Central memory CD4-positive, alpha-beta T cell (primary cell): ENCODE results near the gene WFDC10A.
A peak's percentile ranks its signal among the peaks of the same experiment; 100 is the strongest.
"Not testable (repeated sequence)": the region's sequence is repeated elsewhere in the genome, so short reads cannot be mapped to it uniquely, and the experiment has no call there.

ENCODE experiments used
- DNase-seq: peaks from one replicate; pipeline ENCODE4 v3.0.0; 2022
- total RNA-seq, 3 experiments: gene quantifications; one replicate each; lab custom pipeline; 2026; lab: John Stamatoyannopoulos, UW

WFDC10A gene
- total RNA-seq, result 0 reads per million in 3 experiments

DNA sequence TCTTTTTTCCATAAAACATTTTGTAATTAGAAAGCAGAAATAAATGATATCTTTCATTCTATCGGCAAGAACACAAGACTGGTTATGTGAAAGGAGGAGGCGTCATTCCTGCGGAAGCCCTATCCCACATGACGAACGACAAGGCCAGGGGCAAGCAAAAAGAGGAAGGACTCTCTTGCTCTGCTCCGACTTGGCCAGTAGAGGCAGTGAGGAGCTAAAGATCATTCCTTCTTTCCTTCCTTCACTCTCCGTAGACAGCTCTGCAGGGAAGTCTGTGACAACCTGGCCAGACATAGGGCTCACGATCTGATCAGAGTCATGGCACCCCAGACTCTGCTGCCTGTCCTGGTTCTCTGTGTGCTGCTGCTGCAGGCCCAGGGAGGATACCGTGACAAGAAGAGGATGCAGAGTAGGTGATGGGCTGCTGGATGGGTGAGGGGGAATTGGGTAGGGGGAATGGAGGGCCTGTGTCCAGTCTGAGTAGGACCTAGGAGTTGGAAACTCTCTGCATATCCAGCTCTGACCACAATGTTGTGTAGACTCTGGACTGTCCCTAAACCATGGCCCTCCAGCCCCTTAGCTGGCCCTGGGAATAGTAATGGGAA, at the start of gene WFDC10A:
WFDC10A (plus strand) TSS at position 244 of the 605 bp plus-strand sequence; CDS start at position 319, 75 bp downstream.
- DNase-seq, result no peak

DNA sequence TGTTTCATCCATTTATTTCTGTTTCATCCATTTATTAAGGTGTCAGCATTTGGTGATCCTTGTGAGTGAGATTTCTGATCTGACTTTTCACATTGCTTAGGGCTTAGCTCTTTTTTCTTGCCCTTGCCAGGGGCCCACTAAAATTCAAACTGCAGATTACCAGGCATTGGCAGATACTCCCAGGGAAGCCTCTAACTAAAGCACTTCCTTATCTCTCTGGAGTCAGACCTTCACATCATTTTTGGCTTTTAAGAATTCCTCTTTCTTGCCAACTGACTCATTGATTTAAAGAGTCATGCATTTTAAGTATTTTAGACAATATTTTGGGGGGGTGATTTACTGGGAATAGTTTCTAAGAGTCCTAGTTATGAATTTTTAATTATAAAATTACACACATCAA, 47.8 kb upstream of the WFDC10A start:
- DNase-seq, result no peak

DNA sequence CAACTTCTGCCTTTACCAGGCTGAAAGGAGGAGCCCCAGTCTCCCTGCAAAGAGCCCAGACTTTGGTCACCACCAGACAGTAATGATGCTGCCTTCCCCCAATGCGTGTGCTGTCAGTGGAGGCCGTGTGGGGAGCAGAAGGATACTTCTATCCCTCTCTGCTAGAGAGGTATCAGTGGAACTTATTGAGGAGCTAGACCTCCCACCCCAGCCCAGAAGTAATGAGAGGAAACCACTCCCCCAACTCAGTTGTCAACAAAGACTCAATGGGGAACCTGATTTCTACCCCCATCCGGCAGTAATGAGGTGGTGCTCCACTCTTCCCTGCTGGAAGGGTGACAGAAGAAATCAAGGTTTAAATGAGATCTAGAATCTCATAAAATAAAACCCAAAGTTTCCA, 46.0 kb upstream of the WFDC10A start:
- DNase-seq, result no peak

DNA sequence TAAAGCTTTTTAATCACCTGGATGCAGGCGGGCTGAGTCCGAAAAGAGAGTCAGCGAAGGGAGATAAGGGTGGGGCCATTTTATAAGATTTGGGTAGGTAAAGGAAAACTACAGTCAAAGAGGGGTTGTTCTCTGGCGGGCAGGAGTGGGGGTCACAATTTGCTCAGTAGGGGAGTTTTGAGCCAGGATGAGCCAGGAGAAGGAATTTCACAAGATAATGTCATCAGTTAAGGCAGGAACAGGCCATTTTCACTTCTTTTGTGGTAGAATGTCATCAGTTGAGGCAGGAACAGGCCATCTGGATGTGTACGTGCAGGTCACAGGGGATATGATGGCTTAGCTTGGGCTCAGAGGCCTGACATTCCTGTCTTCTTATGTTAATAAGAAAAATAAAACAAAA, 45.2 kb upstream of the WFDC10A start:
- DNase-seq, result not testable (repeated sequence)

DNA sequence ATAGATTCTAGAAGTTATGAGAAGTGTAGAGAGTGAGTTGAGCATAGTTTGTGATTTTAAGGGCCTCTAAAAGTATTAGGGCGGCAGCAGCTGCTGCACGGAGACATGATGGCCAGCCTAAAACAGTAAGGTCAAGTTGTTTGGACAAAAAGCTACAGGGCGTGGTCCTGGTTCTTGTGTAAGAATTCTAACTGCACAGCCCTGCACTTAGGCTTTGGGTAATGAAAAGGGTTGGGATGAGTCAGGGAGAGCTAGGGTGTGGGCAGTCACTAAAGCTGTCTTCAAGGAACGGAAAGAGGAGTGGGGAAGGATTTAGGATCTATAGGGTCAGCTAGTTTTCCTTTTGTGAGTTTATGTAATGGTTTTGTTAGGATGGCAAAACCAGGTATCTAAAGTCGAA, 43.6 kb upstream of the WFDC10A start:
- not testable (repeated sequence) for DNase-seq

DNA sequence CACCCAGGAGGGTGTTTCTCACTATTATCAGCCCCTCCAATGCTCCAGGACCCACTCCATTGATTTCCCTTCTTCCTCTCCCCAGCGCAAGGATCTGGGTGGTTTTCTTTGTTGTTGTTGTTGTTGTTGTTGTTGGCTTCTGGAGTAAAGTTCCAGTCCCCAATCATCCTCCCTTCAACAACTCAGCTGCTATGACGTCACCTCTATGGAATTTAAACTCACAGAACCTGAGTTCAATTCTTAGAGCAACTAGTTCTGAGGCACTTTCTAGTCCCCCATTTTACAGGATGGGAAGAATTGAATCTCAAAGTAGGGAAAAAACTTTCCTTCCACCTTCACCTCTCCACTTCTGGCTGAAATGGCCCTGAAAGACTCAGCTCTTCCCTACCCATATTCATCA, 40.7 kb upstream of the WFDC10A start:
- no peak for DNase-seq

DNA sequence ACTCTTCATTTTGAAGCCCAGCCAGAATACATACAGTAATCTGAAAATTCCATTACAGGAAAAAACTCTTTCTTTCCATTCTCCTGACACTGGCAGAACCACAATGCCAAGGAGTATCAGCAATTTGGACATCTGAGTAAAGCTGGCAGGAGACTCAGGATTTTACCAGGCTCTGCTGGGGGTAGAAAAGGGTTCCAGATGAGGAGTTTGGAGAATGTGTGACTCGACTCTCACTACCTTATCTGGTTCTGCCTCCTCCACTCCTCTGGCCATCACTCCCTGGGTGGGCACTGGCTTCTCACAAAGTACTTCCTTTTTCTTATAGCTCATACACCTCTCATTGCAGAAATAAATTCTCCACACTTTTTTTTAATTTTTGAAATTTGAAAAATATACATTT, 39.8 kb upstream of the WFDC10A start:
- no peak for DNase-seq

DNA sequence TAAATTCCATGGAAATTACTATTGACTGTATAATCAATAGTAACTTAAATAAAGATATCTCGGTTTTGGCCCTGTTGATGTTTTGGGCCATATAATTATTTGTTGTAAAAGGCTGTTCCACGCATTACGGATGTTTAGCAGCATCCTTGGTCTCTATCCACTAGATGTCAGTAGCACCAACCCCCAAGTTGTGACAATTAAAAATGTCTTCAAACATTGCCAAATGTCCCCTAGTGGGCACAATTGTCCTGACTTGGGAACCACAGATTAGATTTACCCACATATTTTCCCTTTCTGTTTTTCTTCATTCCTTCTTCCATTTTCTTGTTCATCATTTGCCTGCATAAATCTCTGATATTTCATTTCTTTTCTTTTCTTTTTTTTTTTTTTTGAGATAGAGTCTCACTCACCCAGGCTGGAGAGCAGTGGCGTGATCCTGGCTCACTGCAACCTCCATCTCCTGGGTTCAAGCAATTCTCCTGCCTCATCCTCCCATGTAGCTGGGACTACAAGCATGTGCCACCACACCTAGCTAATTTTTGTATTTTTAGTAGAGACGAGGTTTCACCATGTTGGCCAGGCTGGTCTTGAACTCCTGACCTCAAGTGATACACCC, 36.9 kb upstream of the WFDC10A start:
- peak; percentile 1 for DNase-seq

DNA sequence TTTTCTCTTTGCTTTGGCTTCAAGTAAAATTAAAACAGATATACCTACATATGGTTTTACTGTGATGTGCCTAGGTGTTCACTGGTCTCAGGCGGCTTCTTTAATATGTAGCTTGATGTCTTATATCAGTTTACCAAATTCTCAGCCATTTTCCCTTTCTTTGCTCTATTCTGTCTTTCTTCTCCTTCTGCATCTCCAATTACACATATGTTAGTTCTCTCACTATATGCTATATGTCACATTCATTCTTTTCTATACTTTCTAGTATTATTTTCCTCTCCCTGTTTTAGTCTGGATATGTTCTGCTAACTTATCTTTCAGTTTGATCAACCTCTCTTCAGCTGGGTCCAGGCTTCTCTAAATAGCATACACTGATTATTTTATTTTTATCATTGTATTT, 36.0 kb upstream of the WFDC10A start:
- DNase-seq, result no peak

DNA sequence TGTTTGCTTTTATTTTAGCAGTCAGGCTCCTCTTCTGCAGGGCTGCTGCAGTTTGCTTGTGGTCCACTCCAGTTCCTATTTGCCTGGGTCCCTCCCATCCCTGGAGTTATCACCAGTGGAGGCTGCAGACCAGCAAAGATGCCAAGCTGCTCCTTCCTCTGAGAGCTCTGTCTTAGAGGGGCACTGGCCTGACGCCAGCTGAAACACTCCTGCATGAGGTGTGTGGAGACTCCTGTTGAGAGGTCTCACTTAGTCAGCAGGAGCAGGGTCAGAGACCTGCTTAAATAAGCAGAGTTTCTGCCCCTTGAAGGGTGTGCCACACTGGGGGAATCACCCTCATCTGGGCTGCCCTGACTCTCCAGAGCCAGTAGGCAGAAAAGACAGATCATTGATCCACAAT, 34.3 kb upstream of the WFDC10A start:
- DNase-seq, result no peak

DNA sequence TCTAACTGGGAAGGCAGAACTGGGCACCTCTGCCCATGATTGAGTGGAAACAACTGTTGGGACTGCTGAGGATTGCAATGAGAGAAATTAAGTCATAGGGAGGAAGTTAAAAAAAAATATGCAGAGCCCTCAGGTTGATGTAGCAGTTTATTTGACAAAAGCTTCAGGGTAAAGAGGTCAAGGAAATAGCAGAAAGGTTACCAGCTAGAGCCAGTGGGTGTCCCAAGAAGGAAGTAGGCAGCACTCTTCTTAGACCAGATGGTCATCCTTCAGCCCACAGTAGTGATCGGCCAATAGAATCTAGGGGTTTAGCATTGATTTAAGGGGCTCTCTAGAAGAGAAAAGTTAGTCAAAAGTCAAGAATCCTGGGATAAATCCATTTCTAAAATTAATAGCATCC, 21.7 kb upstream of the WFDC10A start:
- DNase-seq, result no peak

DNA sequence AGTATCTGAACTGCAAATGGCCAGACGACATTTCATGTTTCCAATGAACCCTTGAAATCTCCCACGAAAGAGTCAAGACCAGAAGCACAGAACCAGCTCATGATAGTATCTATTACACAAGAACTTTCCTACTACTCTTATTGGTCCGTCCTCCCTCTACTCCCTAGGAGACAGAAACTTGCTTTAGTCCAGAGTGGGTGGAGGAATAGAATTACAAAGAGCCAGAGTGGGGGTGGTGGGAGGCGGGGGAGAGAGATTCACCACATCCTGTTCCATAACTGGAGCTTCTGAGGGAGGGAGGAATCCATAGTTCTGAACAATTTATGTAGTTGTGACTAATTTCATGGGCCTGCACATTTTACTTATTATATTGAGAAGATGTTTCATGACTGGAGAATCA, 18.5 kb upstream of the WFDC10A start:
- DNase-seq, result no peak

DNA sequence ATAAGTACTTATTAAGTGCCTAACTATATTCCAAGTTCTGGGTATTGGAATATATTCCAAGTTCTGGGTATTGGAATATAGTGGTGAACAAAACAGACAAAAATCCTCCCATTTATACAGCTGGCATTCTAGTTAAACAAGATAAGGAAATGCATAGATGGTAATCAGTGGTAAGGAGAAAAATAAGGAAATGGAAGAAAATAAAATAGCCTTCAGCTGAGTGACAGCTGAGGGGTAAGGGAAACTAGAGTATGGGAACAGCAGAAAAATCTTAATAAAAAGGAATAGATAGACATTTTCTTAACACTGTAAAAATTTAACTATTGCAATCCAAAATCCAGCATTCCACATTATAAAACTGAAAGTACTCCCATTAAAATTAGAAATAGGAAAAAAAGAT, 17.2 kb upstream of the WFDC10A start:
- no peak for DNase-seq

DNA sequence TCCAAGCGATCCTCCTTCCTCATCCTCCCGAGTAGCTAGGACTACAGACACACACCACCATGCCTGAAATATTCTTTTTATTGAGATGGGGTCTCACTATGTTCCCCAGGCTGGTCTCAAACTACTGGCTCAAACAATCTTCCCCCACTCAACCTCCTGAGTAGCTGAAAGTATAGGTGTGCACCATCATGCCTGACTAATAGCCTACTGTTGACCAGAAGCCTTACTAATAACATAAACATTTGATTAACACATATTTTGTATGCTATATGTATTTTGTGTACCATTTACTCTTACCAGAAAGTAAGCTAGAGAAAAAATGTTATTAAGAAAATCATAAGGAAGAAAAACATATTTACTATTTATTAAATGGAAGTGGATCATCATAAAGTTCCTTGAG, 11.9 kb upstream of the WFDC10A start:
- DNase-seq, result no peak

DNA sequence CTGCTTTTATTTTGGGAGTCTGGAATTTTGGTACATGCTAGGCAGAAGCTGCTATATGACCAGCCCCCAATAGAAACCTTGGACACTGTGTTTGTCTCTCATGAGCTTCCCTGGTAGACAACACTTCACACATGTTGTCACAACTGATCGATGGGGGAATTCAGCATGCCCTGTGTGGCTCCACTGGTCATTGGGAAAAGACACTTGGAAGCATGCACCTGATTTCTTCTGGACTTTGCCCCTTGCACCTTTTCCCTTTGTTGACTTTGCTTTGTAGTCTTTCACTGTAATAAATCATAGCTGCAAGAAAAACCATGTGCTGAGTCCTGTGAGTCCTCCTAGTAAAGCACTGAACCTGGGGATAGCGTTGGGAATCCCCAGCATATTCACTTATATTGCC, 7.9 kb upstream of the WFDC10A start:
- DNase-seq, result no peak

DNA sequence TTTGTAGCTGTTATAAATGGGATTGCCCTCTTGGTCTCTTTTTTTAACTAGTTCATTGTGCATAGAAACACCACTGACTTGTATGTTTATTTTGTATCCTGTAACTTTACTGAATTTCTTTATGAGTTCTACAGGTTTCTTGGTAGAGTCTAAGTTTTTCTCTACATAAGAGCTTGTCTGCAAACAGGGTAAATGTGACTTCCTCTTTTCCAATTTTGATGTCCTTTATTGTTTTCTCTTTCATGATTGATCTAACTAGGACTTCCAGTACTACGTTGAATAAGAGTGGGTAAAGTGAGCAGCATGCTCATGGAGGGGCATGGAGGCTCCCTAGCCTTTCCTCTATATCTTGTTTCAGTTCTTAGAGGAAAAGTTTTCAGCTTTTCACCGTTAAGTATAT, 3.0 kb upstream of the WFDC10A start:
- no peak for DNase-seq

DNA sequence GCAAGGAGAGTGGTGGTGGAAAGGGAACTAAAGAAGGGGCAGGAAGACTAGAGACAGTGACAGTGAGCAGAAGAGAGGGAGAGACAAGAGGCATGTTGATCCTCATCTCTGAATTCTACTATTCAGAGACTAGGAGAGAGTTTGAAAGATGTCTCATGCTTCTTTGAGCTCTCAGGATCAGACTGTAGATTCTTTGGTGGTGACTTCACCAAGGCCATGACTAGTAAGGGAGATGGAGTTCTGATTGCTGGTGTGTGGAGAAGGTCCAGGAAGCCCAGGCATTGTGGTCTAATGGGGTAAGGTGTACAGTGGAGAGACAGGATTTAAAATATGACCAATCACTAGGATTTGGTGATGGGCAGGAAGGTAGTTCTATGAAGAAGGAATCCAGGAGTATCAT, 832 bp downstream of the WFDC10A start:
- no peak for DNase-seq

DNA sequence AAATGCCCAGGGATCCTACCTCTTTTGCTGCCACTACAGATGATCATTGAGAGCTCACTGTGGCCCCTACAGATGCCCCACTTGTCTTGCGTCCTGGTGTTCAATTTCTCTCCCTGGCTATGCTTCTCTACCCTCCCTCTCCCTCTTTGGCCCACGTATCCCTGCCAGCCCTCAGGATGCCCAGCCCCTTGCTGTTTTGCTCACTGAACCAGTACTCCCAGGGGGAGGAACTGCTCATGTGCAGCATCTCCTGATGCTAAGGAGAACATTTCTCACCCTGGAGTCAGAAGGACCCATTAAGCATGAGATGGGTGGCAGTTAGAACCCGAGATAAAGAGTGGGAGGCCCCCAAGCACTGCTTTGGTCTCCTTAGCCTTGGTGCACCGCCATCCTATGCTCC, 1.6 kb downstream of the WFDC10A start, which contains the start of gene WFDC9:
WFDC9 (minus strand) TSS at position 101 of the 400 bp plus-strand sequence. CDS start 21,103 bp downstream, outside the sequence.
- DNase-seq, result no peak

DNA sequence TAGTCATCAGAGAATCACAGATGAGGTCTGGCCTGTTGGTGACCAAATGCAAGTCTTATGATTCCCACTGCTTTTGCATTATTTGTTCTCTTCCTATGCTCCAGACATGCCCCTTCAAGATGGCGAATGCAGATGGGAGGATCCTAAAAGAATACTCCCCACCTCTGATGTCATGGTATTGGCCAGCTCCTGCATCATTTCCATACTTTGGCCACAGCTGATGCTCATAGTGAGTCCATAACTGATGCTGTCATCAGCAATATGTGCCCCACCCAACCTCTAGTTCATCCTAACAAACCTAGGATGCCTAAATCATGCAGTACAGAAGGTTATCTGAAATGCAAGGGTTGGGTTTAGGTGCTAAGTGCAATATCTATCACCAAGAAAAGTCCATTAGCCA, 7.0 kb downstream of the WFDC10A start:
- no peak for DNase-seq

DNA sequence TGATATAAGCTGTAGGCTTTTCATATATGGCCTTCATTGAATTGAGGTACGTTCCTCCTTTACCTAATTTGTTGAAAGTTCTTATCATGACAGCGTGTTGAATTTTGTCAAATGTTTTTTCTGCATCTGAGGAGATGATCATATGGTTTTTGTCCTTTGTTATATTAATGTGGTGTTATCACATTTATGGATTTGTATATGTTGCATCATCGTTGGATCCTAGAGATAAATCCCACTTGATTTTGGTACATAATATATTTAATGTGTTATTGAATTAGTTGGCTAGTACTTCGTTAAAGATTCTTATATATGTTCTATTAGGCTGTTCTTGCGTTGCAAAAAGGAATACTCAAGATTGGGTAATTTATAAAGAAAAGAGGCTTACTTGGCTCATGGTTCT, 10.1 kb downstream of the WFDC10A start:
- no peak for DNase-seq

DNA sequence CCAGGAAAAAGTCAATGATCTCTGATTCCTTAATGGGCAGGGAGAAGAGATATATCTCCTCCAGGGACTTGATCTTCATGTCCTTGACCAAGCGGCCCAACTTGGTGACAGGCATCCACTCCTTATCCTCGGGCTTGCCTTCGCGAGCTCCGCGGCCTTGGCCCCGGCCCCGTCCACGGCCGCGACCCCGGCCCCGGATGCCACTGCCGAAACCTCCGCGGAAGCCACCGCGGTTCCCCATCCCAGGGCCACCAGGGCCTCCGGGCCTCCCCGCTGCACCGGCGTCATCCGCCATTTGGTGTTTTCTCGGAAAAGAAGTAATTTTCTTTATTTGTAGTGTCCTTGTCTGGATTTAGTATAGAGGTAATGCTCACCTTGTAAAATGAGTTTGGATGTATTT, 11.5 kb downstream of the WFDC10A start:
- DNase-seq, result not testable (repeated sequence)

DNA sequence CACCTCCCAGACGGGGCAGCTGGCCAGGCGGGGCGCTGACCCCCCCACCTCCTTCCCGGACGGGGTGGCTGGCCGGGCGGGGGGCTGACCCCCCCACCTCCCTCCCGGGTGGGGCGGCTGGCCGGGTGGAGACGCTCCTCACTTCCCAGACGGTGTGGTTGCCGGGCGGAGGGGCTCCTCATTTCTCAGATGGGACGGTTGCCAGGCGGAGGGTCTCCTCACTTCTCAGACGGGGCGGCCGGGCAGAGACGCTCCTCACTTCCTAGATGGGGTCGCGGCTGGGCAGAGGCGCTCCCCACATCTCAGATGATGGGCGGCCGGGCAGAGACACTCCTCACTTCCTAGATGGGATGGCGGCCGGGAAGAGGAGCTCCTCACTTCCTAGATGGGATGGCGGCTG, 16.3 kb downstream of the WFDC10A start:
- DNase-seq, result not testable (repeated sequence)

DNA sequence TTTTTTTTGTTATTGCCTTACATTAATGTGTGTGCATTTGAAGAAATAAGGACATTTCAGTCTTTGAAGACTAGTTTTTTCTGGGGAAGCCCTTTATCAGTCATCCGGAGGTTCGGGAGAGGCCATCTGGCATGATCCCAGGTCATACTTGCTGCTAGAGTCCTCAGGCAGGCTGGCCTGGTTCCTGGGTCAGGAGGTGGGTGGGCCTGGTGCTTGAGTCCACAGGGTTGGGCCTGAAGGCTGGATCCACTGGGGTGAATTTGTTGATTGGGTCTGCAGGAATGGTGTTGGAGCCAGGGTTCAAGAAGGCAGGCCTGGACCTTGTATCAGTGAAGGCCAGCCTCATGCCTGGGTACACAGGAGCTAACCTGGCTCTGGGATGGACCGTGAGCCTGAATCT, 17.3 kb downstream of the WFDC10A start:
- DNase-seq, result no peak

DNA sequence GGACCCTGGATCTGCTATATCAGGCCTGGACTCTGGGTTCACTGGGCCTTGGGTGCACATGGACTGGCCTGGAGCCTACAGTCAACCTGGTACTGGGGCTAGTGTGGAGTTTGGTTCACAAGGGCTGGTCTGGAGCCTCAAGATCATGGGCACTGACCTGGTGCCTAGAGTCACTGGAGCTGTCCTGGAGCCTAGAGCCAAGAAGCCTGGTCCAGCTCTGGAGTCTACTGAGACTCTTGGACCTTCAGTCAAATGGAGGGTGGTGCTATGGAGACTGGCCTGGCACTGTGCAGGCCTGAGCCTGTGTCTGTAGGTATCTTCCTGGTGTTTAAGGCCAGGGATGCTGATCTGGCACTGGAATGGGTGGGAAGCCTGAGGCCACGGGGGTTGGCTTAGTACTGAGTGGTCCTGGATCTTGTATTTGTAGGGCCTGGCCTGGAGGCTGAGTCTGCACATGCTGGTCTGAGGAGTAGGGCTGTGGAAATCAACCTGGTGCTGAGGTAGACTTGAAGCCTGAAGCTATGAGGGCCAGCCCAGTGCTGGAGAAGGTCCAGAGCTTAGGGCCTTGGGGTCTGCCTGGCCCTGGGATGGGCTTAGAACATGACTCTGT, 18.0 kb downstream of the WFDC10A start:
- DNase-seq, result no peak
